ENCODE data around the gene DDHD1. TPM values are rescaled to one million over a fixed set of nuclear protein-coding genes. Genes with fewer than 3 reads are reported as not detected.

The DDHD1 gene
- total and polyA plus RNA-seq, 7 donors = 2.8 to 7.6 (median 4.6) TPM

DNA sequence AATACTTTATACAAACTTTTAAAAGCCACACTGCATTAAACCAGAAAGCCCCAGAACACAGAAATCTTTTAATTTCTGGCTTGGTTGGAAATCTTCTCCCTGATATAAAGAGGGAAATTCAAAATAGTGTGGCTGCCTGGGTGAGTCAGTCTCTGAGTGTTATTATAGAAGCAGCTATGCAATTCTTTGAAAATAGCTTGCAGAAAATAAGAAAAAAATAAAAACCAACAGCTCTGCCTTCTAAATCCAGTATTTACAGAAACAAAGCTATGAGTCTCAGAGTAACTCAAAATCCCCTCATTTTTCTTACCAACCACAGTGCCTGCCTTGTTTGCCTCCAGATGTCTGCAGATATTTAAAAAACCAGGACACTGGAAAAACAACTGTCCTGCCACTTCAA is 133.7 kb downstream of the DDHD1 start:
- no peaks in the 10 kb centered on the region for H3K36me3 ChIP-seq (ENCODE audit: insufficient read depth in 1 of 2, low read depth in 1 of 2)
- H3K4me1 ChIP-seq = no peaks in the 10 kb centered on the region

DNA sequence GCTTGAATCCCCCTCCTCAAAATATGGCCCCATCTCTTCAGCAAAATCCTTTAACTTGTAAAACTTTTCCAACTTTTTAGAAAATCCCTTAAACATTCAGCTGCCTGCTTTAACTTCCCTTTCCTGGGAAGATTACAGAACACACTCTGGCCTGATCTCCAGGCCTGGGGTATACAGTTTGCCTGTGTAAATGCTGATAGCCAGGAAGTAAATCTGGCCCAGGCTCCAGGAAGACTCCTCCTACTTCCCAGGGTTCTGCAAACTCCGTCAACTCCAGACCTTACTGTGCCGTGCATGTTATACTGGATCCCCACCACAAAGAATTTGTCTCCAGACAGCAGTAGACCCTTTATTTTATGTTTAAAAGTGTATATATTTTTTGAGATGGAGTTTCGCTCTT is 135.3 kb downstream of the DDHD1 start:
- Histone ChIP-seq H3K9me3 (no peaks in the 10 kb centered on the region), H3K4me1 (no peaks in the 10 kb centered on the region), H3K27me3 (ENCODE audit: insufficient read depth in 3 of 3, low read length in 2 of 3) (no peaks in the 10 kb centered on the region), H3K27ac (no peak overlapping the region), H3K4me3 (no peak overlapping the region), H3K36me3 (ENCODE audit: insufficient read depth in 1 of 2, low read depth in 1 of 2) (no peaks in the 10 kb centered on the region)
- ATAC-seq (no peak), DNase-seq (no peak)
- 59 to 89% (median 83%) methylated on average over 3 of the region's 3 CpGs for WGBS, 3 donors
- TF ChIP-seq, protein P1, sequence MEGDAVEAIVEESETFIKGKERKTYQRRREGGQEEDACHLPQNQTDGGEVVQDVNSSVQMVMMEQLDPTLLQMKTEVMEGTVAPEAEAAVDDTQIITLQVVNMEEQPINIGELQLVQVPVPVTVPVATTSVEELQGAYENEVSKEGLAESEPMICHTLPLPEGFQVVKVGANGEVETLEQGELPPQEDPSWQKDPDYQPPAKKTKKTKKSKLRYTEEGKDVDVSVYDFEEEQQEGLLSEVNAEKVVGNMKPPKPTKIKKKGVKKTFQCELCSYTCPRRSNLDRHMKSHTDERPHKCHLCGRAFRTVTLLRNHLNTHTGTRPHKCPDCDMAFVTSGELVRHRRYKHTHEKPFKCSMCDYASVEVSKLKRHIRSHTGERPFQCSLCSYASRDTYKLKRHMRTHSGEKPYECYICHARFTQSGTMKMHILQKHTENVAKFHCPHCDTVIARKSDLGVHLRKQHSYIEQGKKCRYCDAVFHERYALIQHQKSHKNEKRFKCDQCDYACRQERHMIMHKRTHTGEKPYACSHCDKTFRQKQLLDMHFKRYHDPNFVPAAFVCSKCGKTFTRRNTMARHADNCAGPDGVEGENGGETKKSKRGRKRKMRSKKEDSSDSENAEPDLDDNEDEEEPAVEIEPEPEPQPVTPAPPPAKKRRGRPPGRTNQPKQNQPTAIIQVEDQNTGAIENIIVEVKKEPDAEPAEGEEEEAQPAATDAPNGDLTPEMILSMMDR (IDR thresholded peaks at IDR 0.05) = no peak
- intact Hi-C loops (cut with DNase I) = no loop called here

More for the DNA sequence above, 133.7 kb downstream of the DDHD1 start:
- TF ChIP-seq, protein P1 (IDR thresholded peaks at IDR 0.05) = no peak
- no peak for ATAC-seq
- no peaks in the 10 kb centered on the region for H3K27me3 ChIP-seq (ENCODE audit: insufficient read depth in 3 of 3, low read length in 2 of 3)
- H3K4me3 ChIP-seq = no peak overlapping the region
- H3K9me3 ChIP-seq = no peaks in the 10 kb centered on the region
- no peak overlapping the region for H3K27ac ChIP-seq
- no peak for DNase-seq
- intact Hi-C loops (cut with DNase I) = no loop called here

DNA sequence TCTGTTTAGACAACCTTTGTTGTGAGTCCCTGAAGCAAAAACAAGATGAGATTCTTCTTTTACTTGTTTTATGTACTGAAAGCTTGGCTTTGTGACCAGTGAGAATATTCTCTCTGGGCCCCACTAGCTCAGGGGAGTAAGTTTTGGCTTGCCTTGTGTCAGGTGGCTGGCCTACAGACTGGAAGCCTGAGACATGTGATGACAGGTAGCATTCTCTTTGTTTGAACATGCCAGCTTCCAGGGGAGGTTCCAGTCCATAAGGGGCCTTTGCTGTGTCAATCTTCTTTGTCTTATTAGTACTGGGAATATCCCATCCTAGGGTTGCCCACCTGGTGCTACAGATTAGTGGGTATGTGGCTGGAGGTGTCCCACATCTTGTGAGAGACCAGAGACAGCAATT is 136.2 kb downstream of the DDHD1 start:
- no peak for ATAC-seq
- H3K27ac ChIP-seq = no peak overlapping the region
- DNase-seq = no peak

DNA sequence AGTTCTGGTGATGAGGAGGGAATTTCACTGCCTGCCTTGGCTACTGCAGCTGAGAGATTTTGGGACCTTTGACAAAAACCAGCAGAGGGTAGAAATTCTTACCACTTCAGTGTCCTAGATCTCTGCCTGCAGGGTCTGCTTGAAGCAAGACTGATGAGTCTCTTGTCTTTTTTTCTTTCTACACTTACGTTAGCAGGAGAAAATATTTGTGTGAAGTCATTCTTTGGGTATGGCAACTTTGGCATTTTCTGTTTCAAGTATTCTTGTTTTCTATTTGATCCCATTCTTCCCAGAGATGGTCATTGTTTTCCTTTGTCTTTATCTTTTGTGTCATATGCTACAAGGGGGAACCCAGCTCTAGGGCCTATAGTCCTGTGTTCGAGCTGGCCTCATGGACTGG is 136.6 kb downstream of the DDHD1 start:
- TF ChIP-seq, protein P1 (IDR thresholded peaks at IDR 0.05) = no peak
- Histone ChIP-seq H3K27me3 (ENCODE audit: insufficient read depth in 3 of 3, low read length in 2 of 3) (no peaks in the 10 kb centered on the region), H3K9me3 (no peaks in the 10 kb centered on the region), H3K4me3 (no peak overlapping the region), H3K36me3 (ENCODE audit: insufficient read depth in 1 of 2, low read depth in 1 of 2) (no peaks in the 10 kb centered on the region), H3K4me1 (no peaks in the 10 kb centered on the region), H3K27ac (no peak overlapping the region)
- DNase-seq (no peak), ATAC-seq (no peak)
- intact Hi-C loops (cut with DNase I) = no loop called here
- 71 to 83% (median 82%) methylated on average over 2 of the region's 2 CpGs for WGBS, 3 donors

More for the DNA sequence above, 136.2 kb downstream of the DDHD1 start:
- Histone ChIP-seq H3K36me3 (ENCODE audit: insufficient read depth in 1 of 2, low read depth in 1 of 2) (no peaks in the 10 kb centered on the region), H3K4me1 (no peaks in the 10 kb centered on the region), H3K4me3 (no peak overlapping the region), H3K9me3 (no peaks in the 10 kb centered on the region), H3K27me3 (ENCODE audit: insufficient read depth in 3 of 3, low read length in 2 of 3) (no peaks in the 10 kb centered on the region)
- TF ChIP-seq, protein P1 (IDR thresholded peaks at IDR 0.05) = no peak
- intact Hi-C loops (cut with DNase I) = no loop called here

DNA sequence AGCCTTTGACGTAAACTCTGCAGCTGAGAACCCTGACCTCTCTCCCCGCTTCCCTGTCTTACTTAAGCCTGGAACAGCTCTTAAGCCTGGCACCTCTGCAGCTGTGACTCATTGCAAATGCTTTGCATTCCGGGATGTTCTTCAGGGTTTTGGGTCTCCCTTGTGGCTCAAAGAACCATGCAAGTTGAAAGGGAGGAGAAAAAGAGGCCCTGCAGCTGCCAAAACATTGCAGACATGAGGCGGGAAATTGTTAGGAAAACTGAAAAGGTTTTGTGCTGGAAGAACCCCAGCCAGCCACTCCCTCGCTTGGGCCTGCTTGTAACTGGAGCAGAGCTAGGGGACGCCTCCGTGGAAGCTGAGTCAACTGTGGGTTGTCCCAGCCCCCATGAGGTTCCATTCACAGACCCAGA is 142.1 kb downstream of the DDHD1 start:
- ATAC-seq (peak; percentile 64 to 92 (median 84)), DNase-seq (peak; percentile 85 to 90)
- intact Hi-C loops (cut with DNase I) = no loop called here
- no peaks in the 10 kb centered on the region for H3K9me3 ChIP-seq
- WGBS, 3 donors = 19 to 28% (median 21%) methylated on average over 7 of the region's 7 CpGs
- no peak overlapping the region for H3K4me3 ChIP-seq
- no peaks in the 10 kb centered on the region for H3K4me1 ChIP-seq
- TF ChIP-seq, protein P1 (IDR thresholded peaks at IDR 0.05) = no peak
- no peaks in the 10 kb centered on the region for H3K36me3 ChIP-seq (ENCODE audit: insufficient read depth in 1 of 2, low read depth in 1 of 2)
- H3K27me3 ChIP-seq (ENCODE audit: insufficient read depth in 3 of 3, low read length in 2 of 3) = no peaks in the 10 kb centered on the region
- H3K27ac ChIP-seq = peak overlapping the region; percentile 15
